HEK293 (cell line): Measurements from ENCODE around the gene CNPPD1.

ENCODE experiments used
- CTCF ChIA-PET: fragments of 350-600 bp; formaldehyde crosslinking; extraction: SDS; loops from one replicate; lab custom pipeline; 2021; ENCODE audit warnings: antibody characterized with exemption; lab: Yijun Ruan, JAX
- POLR2A ChIA-PET: fragments of 300-600 bp; formaldehyde crosslinking; extraction: SDS; loops from one replicate; lab custom pipeline; 2020; ENCODE audit warnings: antibody characterized with exemption, inconsistent platforms; lab: Yijun Ruan, JAX
- H3K27ac ChIP-seq: fragments of 200-500 bp; sonication (Bioruptor generic); 2 replicates; pipeline ENCODE4 v1.5.1; 2014; ENCODE audit warnings: low read depth, low read length, control low read depth, inconsistent platforms; ENCODE audit errors: extremely low read depth
- H3K36me3 ChIP-seq, 2 experiments: fragments of 200-500 bp in 1 of 2; sonication (Bioruptor generic) in 1 of 2; 1 replicate in 1 of 2; 2 replicates in 1 of 2; pipeline ENCODE4 v1.5.1; 2014 to 2017; ENCODE audit warnings: inconsistent platforms in 2 of 2, low read length in 2 of 2; ENCODE audit not compliant: control insufficient read depth in 2 of 2, insufficient read depth in 1 of 2
- H3K4me1 ChIP-seq: fragments of 200-500 bp; sonication (Bioruptor generic); 2 replicates; pipeline ENCODE4 v1.5.1; 2014; ENCODE audit warnings: mild to moderate bottlenecking, low read length, inconsistent platforms; ENCODE audit not compliant: control insufficient read depth, insufficient read depth
- H3K4me3 ChIP-seq: 2 replicates; pipeline ENCODE4 v1.5.1; 2011; ENCODE audit warnings: low read depth, mild to moderate bottlenecking, control low read depth, low read length, moderate library complexity
- H3K9me3 ChIP-seq: fragments of 200-500 bp; sonication (Bioruptor generic); 2 replicates; pipeline ENCODE4 v1.5.1; 2014; ENCODE audit warnings: low read depth, low read length, inconsistent platforms; ENCODE audit not compliant: control insufficient read depth, insufficient read depth
- KLF8 ChIP-seq: fragments of 450-650 bp; formaldehyde crosslinking; IDR thresholded peaks from 2 replicates; pipeline ENCODE4 v1.5.1; 2016; ENCODE audit warnings: missing biosample characterization, missing genetic modification characterization
- MYNN ChIP-seq: fragments of 450-650 bp; formaldehyde crosslinking; IDR thresholded peaks from 2 replicates; pipeline ENCODE4 v1.5.1; 2016; ENCODE audit warnings: missing biosample characterization, missing genetic modification characterization, borderline replicate concordance
- ZBTB17 ChIP-seq: fragments of 450-650 bp; formaldehyde crosslinking; IDR thresholded peaks from 2 replicates; pipeline ENCODE4 v1.5.1; 2016; ENCODE audit warnings: missing biosample characterization, missing genetic modification characterization
- ZNF112 ChIP-seq: fragments of 450-650 bp; formaldehyde crosslinking; IDR thresholded peaks from 2 replicates; pipeline ENCODE4 v1.5.0; 2017; ENCODE audit warnings: missing biosample characterization, missing genetic modification characterization
- ZNF19 ChIP-seq: fragments of 450-650 bp; formaldehyde crosslinking; IDR thresholded peaks from 2 replicates; pipeline ENCODE4; 2016; ENCODE audit warnings: missing biosample characterization, missing genetic modification characterization, low read depth
- ZNF221 ChIP-seq: fragments of 450-650 bp; formaldehyde crosslinking; IDR thresholded peaks from 2 replicates; pipeline ENCODE4 v1.5.1; 2017; ENCODE audit warnings: missing biosample characterization, missing genetic modification characterization, borderline replicate concordance
- ZNF274 ChIP-seq, 2 experiments: fragments of 200-500 bp in 1 of 2; fragments of 450-650 bp in 1 of 2; sonication (Bioruptor generic) in 1 of 2; formaldehyde crosslinking in 1 of 2; IDR thresholded peaks; 2 replicates each; pipeline versions ENCODE4 v1.5.1 to v1.6.1; 2014 to 2016; ENCODE audit warnings: borderline replicate concordance in 1 of 2, inconsistent platforms in 1 of 2, low read length in 1 of 2, missing biosample characterization in 1 of 2, missing genetic modification characterization in 1 of 2
- ZNF658 ChIP-seq: fragments of 450-650 bp; formaldehyde crosslinking; IDR thresholded peaks from 2 replicates; pipeline ENCODE4; 2016; ENCODE audit warnings: missing biosample characterization, missing genetic modification characterization
- ZNF677 ChIP-seq: fragments of 450-650 bp; IDR thresholded peaks from 2 replicates; pipeline ENCODE4 v1.5.0; 2018; ENCODE audit warnings: missing biosample characterization, mild to moderate bottlenecking, missing genetic modification characterization, moderate library complexity
- ZNF792 ChIP-seq: fragments of 450-650 bp; formaldehyde crosslinking; IDR thresholded peaks from 2 replicates; pipeline ENCODE4 v1.5.1; 2016; ENCODE audit warnings: missing biosample characterization, missing genetic modification characterization
- ZNF830 ChIP-seq: fragments of 450-650 bp; IDR thresholded peaks from 2 replicates; pipeline ENCODE4 v1.5.0; 2018; ENCODE audit warnings: missing biosample characterization, missing genetic modification characterization, low read depth, mild to moderate bottlenecking, moderate library complexity
- ZNF843 ChIP-seq: fragments of 450-650 bp; formaldehyde crosslinking; IDR thresholded peaks from 2 replicates; pipeline ENCODE4 v1.5.1; 2016; ENCODE audit warnings: missing biosample characterization, missing genetic modification characterization
- TF ChIP-seq, protein P1 (sequence below): fragments of 450-650 bp; formaldehyde crosslinking; IDR thresholded peaks from 2 replicates; pipeline ENCODE4 v1.5.1; 2016; ENCODE audit warnings: missing biosample characterization, missing genetic modification characterization, low read depth
- TF ChIP-seq, protein P2 (sequence below): fragments of 450-650 bp; formaldehyde crosslinking; IDR thresholded peaks from 2 replicates; pipeline ENCODE4 v1.5.1; 2017; ENCODE audit warnings: missing biosample characterization, missing genetic modification characterization

CNPPD1 gene

DNA sequence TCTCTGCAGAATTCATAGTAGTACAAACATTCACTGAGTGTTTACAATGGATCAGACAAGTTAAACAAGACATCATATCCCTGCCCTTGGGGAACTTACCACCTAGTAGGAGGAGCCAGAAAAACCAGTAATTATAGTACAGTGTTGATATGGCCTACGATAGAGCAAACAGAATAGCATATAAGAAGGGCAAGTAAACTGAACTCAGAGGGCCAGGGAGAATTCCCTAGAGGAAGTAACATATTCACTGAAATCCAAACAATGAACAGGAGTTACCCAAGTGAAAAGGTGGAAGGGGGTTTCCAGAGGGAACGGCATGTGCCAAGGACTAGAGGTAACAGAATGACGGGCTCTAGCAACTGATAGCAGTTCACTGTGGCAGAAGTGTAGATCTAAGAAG, 50.2 kb downstream of the CNPPD1 start (continued):
- TF ChIP-seq, protein P1, sequence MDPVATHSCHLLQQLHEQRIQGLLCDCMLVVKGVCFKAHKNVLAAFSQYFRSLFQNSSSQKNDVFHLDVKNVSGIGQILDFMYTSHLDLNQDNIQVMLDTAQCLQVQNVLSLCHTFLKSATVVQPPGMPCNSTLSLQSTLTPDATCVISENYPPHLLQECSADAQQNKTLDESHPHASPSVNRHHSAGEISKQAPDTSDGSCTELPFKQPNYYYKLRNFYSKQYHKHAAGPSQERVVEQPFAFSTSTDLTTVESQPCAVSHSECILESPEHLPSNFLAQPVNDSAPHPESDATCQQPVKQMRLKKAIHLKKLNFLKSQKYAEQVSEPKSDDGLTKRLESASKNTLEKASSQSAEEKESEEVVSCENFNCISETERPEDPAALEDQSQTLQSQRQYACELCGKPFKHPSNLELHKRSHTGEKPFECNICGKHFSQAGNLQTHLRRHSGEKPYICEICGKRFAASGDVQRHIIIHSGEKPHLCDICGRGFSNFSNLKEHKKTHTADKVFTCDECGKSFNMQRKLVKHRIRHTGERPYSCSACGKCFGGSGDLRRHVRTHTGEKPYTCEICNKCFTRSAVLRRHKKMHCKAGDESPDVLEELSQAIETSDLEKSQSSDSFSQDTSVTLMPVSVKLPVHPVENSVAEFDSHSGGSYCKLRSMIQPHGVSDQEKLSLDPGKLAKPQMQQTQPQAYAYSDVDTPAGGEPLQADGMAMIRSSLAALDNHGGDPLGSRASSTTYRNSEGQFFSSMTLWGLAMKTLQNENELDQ (tag by site-specific recombination) = no peak
- no peak for TF ChIP-seq ZNF843 (tag by site-specific recombination)
- TF ChIP-seq, all 188 proteins: peak for 3

DNA sequence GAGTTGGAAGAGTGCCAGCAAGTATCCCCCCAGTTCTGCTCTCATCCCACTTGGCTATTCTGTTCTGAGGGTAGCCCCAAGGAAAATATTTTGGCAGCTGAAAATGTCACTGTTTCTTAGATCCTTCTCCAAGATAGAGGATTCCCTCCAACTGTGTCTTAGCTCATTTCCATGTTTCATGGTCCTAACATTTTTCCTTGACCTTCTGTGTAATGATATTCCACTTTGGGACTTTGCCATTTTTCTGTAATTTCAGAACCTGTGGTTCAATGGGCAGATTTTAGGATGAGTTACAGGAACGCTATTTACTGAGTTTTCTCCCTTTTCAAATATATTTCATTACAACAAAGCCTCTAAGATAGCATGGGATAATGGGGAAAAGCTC, 50.8 kb downstream of the CNPPD1 start:
- H3K36me3 ChIP-seq = no peaks in the 10 kb centered on the region
- POLR2A ChIA-PET = no interaction called here
- TF ChIP-seq ZNF221 (tag by site-specific recombination) = no peak
- no peak for TF ChIP-seq ZNF830 (tag by site-specific recombination)
- TF ChIP-seq ZNF792 (tag by site-specific recombination) = no peak
- TF ChIP-seq ZNF19 (tag by site-specific recombination) = no peak
- no peak for TF ChIP-seq ZNF843 (tag by site-specific recombination)
- no peak for TF ChIP-seq KLF8 (tag by site-specific recombination)
- TF ChIP-seq, protein P2, sequence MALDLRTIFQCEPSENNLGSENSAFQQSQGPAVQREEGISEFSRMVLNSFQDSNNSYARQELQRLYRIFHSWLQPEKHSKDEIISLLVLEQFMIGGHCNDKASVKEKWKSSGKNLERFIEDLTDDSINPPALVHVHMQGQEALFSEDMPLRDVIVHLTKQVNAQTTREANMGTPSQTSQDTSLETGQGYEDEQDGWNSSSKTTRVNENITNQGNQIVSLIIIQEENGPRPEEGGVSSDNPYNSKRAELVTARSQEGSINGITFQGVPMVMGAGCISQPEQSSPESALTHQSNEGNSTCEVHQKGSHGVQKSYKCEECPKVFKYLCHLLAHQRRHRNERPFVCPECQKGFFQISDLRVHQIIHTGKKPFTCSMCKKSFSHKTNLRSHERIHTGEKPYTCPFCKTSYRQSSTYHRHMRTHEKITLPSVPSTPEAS (tag by site-specific recombination) = no peak
- no peak for TF ChIP-seq ZNF677
- TF ChIP-seq ZNF658 (tag by site-specific recombination) = no peak
- TF ChIP-seq ZNF274 (IDR thresholded peaks at IDR 0.05; ENCODE audit: low read length) = no peak
- no peak for TF ChIP-seq ZNF274 (tag by site-specific recombination; IDR thresholded peaks at IDR 0.05; ENCODE audit: borderline replicate concordance)
- no peak for TF ChIP-seq MYNN (tag by site-specific recombination)
- H3K27ac ChIP-seq = peak overlapping the region; percentile 8; the same call in 1 of the 2 replicates
- no peak overlapping the region for H3K4me3 ChIP-seq
- H3K4me1 ChIP-seq = peaks cover 59% of the 10 kb centered on the region
- no peaks in the 10 kb centered on the region for H3K9me3 ChIP-seq
- CTCF ChIA-PET = interaction anchor here (0.6 to 11.2 kb wide), 7 partner anchors 16 to 146 kb away, joined by 3 to 123 read pairs (median 3); partner anchors contain the start of gene NHEJ1

DNA sequence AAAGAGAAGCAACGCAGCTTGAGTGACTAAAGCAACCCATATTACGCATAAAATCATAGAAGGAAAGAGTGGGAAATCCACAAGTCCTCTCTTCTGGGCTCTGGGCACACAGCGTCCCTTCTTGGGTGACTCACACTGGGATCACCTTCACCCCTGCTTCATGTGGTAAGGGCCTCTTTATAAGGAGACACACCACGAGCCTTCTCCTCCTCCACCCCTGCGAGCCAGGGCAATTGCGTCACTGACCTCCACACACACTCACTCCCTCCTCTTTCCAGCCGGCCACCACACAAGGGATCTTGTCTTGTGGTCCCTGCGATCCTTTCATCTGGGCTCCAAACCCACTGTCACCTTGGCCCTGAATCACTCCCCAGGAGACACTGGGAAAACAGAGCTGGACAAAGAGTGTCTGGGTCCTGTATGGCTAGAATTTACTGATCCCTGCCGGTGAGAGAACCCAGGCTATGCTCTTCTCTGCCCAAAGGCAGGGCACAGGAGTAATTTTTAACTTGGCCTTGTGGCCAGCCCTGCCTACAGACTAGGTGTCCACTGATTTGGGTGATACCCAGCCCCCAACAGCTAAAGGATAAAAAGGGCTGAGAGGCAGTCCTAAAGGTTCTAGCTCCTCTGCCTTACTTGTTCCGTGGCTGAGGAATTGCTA, 51.4 kb downstream of the CNPPD1 start:
- H3K36me3 ChIP-seq = no peaks in the 10 kb centered on the region
- POLR2A ChIA-PET = no interaction called here
- peak overlapping the region; percentile 8; the same call in 1 of the 2 replicates for H3K27ac ChIP-seq
- H3K9me3 ChIP-seq = no peaks in the 10 kb centered on the region
- TF ChIP-seq ZBTB17 (0 out of 2 replicates have a peak, but pooled peaks have one; percentile 19), ZNF112 (tag by site-specific recombination) (no peak)
- CTCF ChIA-PET = interaction anchor here (0.5 to 11.2 kb wide), 11 partner anchors 9 to 262 kb away, joined by 3 to 123 read pairs (median 3); partner anchors contain the start of genes DNPEP and NHEJ1
- peaks cover 59% of the 10 kb centered on the region for H3K4me1 ChIP-seq
- H3K4me3 ChIP-seq = no peak overlapping the region
